HG03442 (cell line): Measurements from ENCODE around the gene PLEKHA8.
A peak's percentile ranks its signal among the peaks of the same experiment; 100 is the strongest.

Experiments used
- ATAC-seq: cut with Tn5 transposase; IDR thresholded peaks from one replicate; pipeline ENCODE4 v1.9.1; 2021; ENCODE audit warnings: mild to moderate bottlenecking, moderate library complexity; ENCODE audit not compliant: unreplicated experiment

PLEKHA8 gene

DNA sequence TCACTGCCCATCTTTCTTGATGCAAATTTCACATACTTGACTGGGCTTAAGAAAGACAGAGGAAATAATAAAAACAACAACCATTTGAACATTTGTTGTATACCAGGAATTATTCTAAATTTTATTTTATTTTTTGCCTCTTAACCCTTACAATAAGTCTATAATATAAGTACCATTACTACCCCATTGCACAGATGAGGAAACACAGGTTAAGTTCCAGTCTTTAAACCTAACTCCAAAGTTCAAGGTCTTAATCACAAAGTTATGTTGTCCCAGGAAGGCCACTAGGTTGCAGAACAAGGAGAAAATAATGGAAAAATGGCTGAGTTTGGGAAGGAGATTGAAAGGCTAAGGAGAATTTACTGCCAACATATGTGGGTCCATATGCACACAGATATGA is 5.2 kb upstream of the PLEKHA8 start:
- ATAC-seq: no peak

DNA sequence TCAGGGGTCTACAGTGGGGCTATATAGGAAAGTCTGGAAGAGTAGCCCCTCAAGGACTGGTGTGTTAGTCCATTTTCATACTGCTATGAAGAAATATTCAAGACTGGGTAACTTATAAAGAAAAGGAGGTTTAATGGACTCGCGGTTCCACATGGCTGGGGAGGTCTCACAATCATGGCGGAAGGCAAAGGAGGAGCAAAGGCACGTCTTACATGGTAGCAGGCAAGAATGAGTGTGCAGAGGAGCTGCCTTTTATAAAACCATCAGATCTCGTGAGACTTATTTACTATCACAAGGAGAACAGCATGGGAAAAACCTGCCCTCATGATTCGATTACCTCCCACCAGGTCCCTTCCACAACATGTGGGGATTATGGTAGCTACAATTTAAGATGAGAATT is 4.7 kb upstream of the PLEKHA8 start:
- no peak for ATAC-seq

DNA sequence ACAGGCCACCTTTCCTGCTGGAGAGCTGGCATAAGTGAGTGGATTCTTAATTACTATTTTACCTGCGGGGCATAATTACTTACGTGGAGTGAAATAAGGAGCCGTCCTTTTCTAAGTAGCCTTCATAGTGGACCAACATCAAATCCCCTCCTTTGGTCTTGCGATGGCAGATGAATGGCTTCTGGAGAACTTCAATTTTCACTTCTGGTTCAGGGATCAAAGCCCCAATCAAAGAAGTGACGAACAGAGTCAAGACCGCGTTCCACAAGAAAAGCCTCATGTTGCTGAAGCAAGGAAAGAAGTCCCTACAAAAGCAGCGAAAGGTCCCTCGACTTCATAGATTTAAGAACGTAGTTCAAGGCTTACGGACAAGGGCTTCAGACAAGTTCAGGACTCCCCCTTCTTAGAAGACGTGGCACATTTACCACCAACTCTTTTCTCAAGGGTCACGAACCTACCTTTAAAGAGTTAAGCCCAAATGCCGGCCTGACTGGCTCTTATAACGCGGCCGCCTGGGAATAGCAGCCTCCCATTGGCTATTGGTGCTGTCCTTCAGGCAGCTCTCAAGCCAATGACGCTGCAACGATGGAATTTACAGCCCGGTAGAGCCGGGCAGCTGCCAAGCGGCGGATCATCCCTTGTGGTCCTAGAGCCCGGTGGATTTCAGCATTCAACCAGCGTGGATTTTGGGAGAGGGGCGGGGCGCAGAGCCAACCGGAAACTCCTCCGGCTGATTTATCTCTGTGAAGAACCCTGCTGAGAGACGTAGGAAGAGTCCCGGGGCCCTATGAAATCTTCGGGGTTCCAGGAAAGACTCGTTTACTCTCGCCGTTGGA is 1.8 kb upstream of the PLEKHA8 start, which contains the start of gene FKBP14:
FKBP14 (minus strand) TSS at position 474 of the 836 bp plus-strand sequence; CDS start at position 280, 194 bp downstream.
- peak; percentile 77 for ATAC-seq

DNA sequence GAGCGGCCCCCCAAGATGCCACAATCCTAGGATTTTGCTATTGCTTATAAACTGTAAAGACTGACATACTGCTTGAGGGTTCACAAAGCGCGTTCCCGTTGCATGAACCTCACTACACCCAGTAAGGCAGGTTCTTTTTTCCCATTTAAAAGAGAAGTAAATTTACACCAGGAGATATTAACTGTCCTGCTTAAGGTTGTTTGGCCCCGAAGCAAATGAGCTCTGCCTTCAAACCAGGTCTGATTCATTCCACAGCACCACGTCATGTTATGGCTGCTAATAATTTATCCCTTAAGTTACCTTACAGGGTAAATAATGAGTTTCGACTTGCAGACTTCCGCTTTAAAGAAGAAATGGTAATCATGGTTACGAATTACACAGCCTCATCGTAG is 1.2 kb upstream of the PLEKHA8 start:
- ATAC-seq: no peak

GRCh38 chr7:30027740-30028215 is 434 bp upstream of the PLEKHA8 start:
- ATAC-seq: peak; percentile 0

DNA sequence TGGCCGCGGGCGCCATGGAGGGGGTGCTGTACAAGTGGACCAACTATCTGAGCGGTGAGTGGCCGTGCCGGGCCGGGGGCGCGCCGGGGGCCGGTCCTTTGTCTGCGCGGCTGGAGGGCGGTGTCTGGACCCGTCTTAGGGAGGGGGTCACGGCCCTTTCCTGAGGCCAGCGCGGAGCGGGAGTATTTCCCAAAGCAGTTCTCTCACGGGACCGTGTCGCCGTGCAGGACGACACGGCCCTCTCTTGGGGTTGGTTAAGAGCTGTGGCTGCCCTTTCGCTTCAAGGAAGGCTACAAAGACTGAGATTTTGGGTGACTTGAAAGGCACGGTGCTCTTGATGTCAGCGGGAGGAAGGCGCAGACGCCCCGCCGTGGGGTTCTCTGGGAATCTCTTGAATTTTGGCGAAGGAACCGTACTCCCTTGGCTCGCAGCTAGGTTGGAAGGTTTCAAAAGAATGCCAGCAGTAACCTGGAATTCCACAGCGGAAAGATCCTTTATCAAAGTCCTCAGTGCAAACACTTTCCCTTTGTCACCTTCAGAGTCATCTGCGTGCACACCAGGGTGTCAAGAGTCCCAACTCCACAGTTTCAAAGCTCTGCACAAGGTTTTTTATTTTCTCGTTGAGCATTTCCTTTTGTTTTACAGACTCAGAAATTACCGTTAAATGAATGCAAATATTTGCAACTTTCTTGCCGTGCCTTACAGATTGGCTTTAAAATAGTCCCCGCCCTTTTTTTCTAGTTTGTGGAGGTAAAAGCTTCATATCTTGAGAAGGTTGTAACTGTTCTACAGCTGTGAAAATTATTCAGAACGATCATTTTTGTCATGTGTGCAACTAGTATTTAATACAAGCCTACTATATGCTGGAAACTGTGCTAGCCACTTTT is 780 bp downstream of the PLEKHA8 start:
- ATAC-seq: peak; percentile 13

GRCh38 chr7:30029696-30030095 is 1.5 kb downstream of the PLEKHA8 start:
- no peak for ATAC-seq

GRCh38 chr7:30032310-30033125 is 4.3 kb downstream of the PLEKHA8 start:
- ATAC-seq: no peak

DNA sequence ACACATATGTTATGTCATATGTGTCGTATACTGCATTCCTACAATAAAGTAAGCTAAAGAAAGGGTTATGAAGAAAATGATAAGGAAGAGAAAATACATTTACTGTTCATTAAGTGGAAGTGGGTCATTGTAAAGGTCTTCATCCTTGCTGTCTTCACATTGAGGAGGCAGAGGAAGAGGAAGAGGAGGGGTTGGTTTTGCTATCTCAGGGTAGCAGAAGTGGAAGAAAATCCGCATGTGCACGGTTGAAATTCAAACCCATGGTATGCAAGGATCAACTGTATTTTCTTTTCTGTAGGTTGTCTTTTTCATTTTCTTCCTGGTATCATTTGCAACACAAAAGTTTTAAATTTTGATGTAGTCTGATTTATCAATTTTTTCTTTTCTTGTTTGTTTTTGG is 6.3 kb downstream of the PLEKHA8 start:
- no peak for ATAC-seq

- no peak for ATAC-seq
Measured at GRCh38 chr7:30036220-30036619, 8.0 kb downstream of the PLEKHA8 start.

GRCh38 chr7:30038196-30038980 is 10.2 kb downstream of the PLEKHA8 start:
- no peak for ATAC-seq

GRCh38 chr7:30040938-30041337 is 12.7 kb downstream of the PLEKHA8 start:
- ATAC-seq: no peak

DNA sequence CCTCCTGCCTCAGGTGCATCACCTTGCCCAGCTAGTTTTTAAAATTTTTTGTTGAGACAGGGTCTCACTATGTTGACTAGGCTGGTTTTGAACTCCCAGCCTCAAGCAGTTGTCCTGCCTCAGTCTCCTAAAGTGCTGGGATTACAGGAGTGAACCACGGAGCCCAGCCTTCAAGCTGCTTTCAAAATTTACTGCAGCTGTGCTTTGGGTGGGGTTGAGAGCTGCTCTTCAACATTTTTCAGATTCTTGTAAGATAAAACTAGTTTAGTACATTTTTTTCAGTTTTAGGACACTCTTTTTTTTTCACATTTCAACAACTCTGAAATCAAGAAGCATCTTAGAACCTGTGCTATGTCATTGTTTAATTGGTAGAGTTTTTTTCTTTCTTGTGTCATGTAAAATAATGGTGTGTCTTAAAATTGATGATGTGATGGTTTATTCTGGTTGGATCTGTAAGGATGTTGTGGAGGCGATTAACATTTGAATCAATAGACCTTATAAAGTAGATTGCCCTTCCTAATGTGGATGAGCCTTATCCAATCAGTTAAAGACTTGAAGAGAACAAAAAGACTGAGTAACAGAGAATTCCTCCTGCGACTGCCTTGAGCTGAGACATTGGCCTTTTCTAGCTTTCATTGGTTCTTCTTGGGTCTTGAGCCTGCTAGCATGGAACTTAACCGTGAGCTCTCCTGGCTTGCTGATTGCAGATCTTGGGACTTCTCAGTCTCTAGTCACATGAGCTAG is 13.5 kb downstream of the PLEKHA8 start:
- no peak for ATAC-seq

GRCh38 chr7:30046127-30046770 is 18.0 kb downstream of the PLEKHA8 start:
- ATAC-seq: no peak

- ATAC-seq: no peak
Measured at GRCh38 chr7:30047124-30047523, 18.9 kb downstream of the PLEKHA8 start.

GRCh38 chr7:30048582-30048981 is 20.4 kb downstream of the PLEKHA8 start:
- no peak for ATAC-seq

DNA sequence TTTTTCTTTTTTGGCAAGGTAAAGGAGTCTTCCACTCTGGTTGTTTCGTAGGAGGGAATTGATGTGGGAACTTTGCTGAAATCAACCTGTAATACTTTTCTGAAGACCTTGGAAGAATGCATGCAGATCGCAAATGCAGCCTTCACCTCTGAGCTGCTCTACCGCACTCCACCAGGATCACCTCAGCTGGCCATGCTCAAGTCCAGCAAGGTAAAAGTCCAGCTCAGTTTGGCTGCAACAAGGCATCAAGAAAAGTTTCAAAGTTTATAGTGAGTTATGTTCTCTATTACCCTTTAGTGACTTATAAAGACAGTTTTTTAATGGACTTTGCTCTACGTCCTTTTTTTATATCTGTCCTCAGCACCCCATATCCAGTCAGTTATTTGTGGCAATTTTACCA is 21.0 kb downstream of the PLEKHA8 start:
- no peak for ATAC-seq

GRCh38 chr7:30053068-30053467 is 24.9 kb downstream of the PLEKHA8 start:
- no peak for ATAC-seq

DNA sequence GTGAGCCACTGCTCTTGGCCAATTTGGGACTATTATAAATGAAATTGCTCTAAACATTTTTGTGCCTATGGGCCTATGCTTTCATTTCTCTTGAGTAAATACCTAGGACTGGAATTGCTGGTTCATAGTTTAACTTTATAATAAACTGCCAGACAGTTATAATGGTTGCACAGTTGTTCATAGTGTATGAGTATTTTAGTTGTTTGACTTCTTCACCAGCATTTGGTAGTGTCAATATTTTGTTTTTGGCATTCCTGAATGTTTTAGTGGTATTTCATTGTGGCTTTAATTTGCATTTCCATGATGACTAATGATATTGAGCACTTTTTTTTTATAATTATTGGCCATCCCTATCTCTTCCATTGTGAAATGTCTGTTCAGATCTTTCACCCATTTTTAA is 29.5 kb downstream of the PLEKHA8 start:
- no peak for ATAC-seq
